SK-N-SH treated with all-trans-retinoic acid at 6 μM for 48 hours (cell line): ENCODE data around the gene KIAA1586.

Experiments
- PATZ1 ChIP-seq: fragments of 250-450 bp; sonication (Bioruptor Pico); IDR thresholded peaks from 2 replicates; pipeline ENCODE4 v1.8.0; 2020; ENCODE audit warnings: mild to moderate bottlenecking, moderate library complexity, borderline replicate concordance
- RARB ChIP-seq: fragments of 250-450 bp; sonication (Bioruptor Pico); IDR thresholded peaks from 2 replicates; pipeline ENCODE4 v1.8.0; 2021; ENCODE audit warnings: mild to moderate bottlenecking, moderate library complexity
- TOX ChIP-seq: fragments of 250-450 bp; sonication (Bioruptor Pico); IDR thresholded peaks from 2 replicates; pipeline ENCODE4 v1.8.0; 2021; ENCODE audit warnings: mild to moderate bottlenecking, moderate library complexity, borderline replicate concordance
- ZFP30 ChIP-seq: fragments of 450-650 bp; formaldehyde crosslinking; IDR thresholded peaks from 2 replicates; pipeline ENCODE4 v1.5.0; 2022; ENCODE audit warnings: mild to moderate bottlenecking, moderate library complexity
- ZNF565 ChIP-seq: fragments of 450-650 bp; formaldehyde crosslinking; conservative IDR thresholded peaks from 2 replicates; pipeline ENCODE4 v1.5.0; 2020; ENCODE audit warnings: low read depth, mild to moderate bottlenecking, moderate library complexity
- ZNF8 ChIP-seq: fragments of 450-650 bp; formaldehyde crosslinking; IDR thresholded peaks from 2 replicates; pipeline ENCODE4 v1.5.0; 2020; ENCODE audit warnings: mild to moderate bottlenecking, moderate library complexity

DNA sequence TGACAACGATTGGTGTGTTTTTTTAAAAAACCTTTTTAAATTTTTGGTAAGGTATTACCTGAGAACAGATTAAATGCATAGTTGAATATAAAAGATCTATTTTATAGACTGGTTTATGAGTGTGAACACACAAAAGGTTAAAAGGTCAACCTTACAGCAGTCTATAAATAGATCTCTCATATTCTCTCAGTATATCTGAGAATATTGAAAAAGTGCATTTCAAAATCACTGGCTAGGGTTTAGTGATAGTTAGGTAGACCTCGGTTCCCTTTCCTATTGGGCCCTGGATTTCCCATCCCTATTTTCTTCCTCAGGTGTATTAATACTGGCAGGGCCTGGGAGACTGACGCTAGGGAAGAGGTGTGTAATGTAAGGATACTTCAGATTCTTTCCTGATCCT lies 42.8 kb downstream of the KIAA1586 start:
- no peak for TF ChIP-seq PATZ1
- no peak for TF ChIP-seq ZNF8
- TF ChIP-seq TOX (CRISPR knock-in tag): no peak
- TF ChIP-seq RARB (CRISPR knock-in tag): no peak
- no peak for TF ChIP-seq ZNF565
- no peak for TF ChIP-seq ZFP30 (CRISPR knock-in tag)
